ENCODE measurements around the gene TK1.

- TF ChIP-seq, protein P1, sequence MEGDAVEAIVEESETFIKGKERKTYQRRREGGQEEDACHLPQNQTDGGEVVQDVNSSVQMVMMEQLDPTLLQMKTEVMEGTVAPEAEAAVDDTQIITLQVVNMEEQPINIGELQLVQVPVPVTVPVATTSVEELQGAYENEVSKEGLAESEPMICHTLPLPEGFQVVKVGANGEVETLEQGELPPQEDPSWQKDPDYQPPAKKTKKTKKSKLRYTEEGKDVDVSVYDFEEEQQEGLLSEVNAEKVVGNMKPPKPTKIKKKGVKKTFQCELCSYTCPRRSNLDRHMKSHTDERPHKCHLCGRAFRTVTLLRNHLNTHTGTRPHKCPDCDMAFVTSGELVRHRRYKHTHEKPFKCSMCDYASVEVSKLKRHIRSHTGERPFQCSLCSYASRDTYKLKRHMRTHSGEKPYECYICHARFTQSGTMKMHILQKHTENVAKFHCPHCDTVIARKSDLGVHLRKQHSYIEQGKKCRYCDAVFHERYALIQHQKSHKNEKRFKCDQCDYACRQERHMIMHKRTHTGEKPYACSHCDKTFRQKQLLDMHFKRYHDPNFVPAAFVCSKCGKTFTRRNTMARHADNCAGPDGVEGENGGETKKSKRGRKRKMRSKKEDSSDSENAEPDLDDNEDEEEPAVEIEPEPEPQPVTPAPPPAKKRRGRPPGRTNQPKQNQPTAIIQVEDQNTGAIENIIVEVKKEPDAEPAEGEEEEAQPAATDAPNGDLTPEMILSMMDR (IDR thresholded peaks at IDR 0.05): no peak
- no peak for TF ChIP-seq REST (IDR thresholded peaks at IDR 0.05; ENCODE audit: insufficient read depth in 1 of 2, low read depth in 2 of 2, low read length in 1 of 2)
These were observed 38.4 kb downstream of the TK1 start for GRCh38 chr17:78148286-78149016.
